GM19238 (cell line): ENCODE results near the gene AIMP1.
"Not testable (repeated sequence)": the region's sequence is repeated elsewhere in the genome, so short reads cannot be mapped to it uniquely, and the experiment has no call there.

Experiments used
- DNase-seq: peaks from one replicate; pipeline ENCODE4 v3.0.0; 2011; ENCODE audit warnings: low spot score; ENCODE audit not compliant: insufficient read length

AIMP1 gene

GRCh38 chr4:106347167-106347566, 30.8 kb downstream of the AIMP1 start:
- DNase-seq, result no peak

- no peak for DNase-seq
These were observed 34.7 kb downstream of the AIMP1 start for GRCh38 chr4:106351016-106351415.

GRCh38 chr4:106353786-106354185, 37.4 kb downstream of the AIMP1 start:
- DNase-seq, result no peak

GRCh38 chr4:106355193-106355592, 38.8 kb downstream of the AIMP1 start:
- DNase-seq, result no peak

GRCh38 chr4:106358899-106359298, 42.5 kb downstream of the AIMP1 start:
- no peak for DNase-seq

- no peak for DNase-seq
These were observed 45.9 kb downstream of the AIMP1 start for GRCh38 chr4:106362086-106362825.

- no peak for DNase-seq
These were observed 47.9 kb downstream of the AIMP1 start for GRCh38 chr4:106364282-106364681.

GRCh38 chr4:106365613-106366012, 49.3 kb downstream of the AIMP1 start:
- DNase-seq, result no peak

GRCh38 chr4:106366026-106366425, 49.7 kb downstream of the AIMP1 start:
- DNase-seq, result no peak

- no peak for DNase-seq
These were observed 50.7 kb downstream of the AIMP1 start for GRCh38 chr4:106367072-106367471.

- no peak for DNase-seq
These were observed 52.3 kb downstream of the AIMP1 start, which contains the start of gene GIMD1 for GRCh38 chr4:106368678-106369077. TSS of gene GIMD1 (minus strand) at chr4:106368778. CDS start at chr4:106367435, 1,343 bp downstream.

- no peak for DNase-seq
These were observed 53.2 kb downstream of the AIMP1 start for GRCh38 chr4:106369456-106370060.

GRCh38 chr4:106370214-106370613, 53.9 kb downstream of the AIMP1 start:
- no peak for DNase-seq

GRCh38 chr4:106371161-106371560, 54.8 kb downstream of the AIMP1 start:
- no peak for DNase-seq

- DNase-seq, result no peak
These were observed 56.7 kb downstream of the AIMP1 start for GRCh38 chr4:106373026-106373425.

GRCh38 chr4:106380179-106380578, 63.8 kb downstream of the AIMP1 start:
- no peak for DNase-seq

- DNase-seq, result no peak
These were observed 68.5 kb downstream of the AIMP1 start for GRCh38 chr4:106384878-106385277.

- no peak for DNase-seq
These were observed 69.6 kb downstream of the AIMP1 start for GRCh38 chr4:106385853-106386393.

GRCh38 chr4:106395582-106395981, 79.2 kb downstream of the AIMP1 start:
- DNase-seq, result no peak

- not testable (repeated sequence) for DNase-seq
These were observed 82.5 kb downstream of the AIMP1 start for GRCh38 chr4:106398898-106399297.
